Measurements from ENCODE around the gene NDP.

NDP gene

GRCh38 chrX:43963726-43964125, 9.5 kb downstream of the NDP start:
- no peak for TF ChIP-seq CTCF (IDR thresholded peaks at IDR 0.05; ENCODE audit: low read depth, low read length, missing control alignments)
- no peak for DNase-seq (ENCODE audit: extremely low read depth, low read depth)
- no peak overlapping the region for H3K4me3 ChIP-seq (replicated peaks; ENCODE audit: low read depth, low read length)

- no peak for DNase-seq (ENCODE audit: extremely low read depth, low read depth)
- no peak overlapping the region for H3K4me3 ChIP-seq (replicated peaks; ENCODE audit: low read depth, low read length)
- TF ChIP-seq CTCF (IDR thresholded peaks at IDR 0.05; ENCODE audit: low read depth, low read length, missing control alignments) = no peak
These were observed 10.6 kb downstream of the NDP start for GRCh38 chrX:43962636-43963035.

GRCh38 chrX:43961699-43962098, 11.5 kb downstream of the NDP start:
- DNase-seq (ENCODE audit: extremely low read depth, low read depth) = no peak
- no peak for TF ChIP-seq CTCF (IDR thresholded peaks at IDR 0.05; ENCODE audit: low read depth, low read length, missing control alignments)

GRCh38 chrX:43958529-43958928, 14.7 kb downstream of the NDP start:
- peak; percentile 48 for TF ChIP-seq CTCF (IDR thresholded peaks at IDR 0.05; ENCODE audit: low read depth, low read length, missing control alignments)
- no peak overlapping the region for H3K4me3 ChIP-seq (replicated peaks; ENCODE audit: low read depth, low read length)
- peak; percentile 49 for DNase-seq (ENCODE audit: extremely low read depth, low read depth)

More at GRCh38 chrX:43961699-43962098, 11.5 kb downstream of the NDP start:
- no peak overlapping the region for H3K4me3 ChIP-seq (replicated peaks; ENCODE audit: low read depth, low read length)

GRCh38 chrX:43956034-43956433, 17.2 kb downstream of the NDP start:
- no peak for TF ChIP-seq CTCF (IDR thresholded peaks at IDR 0.05; ENCODE audit: low read depth, low read length, missing control alignments)
- no peak overlapping the region for H3K4me3 ChIP-seq (replicated peaks; ENCODE audit: low read depth, low read length)
- no peak for DNase-seq (ENCODE audit: extremely low read depth, low read depth)

- no peak for DNase-seq (ENCODE audit: extremely low read depth, low read depth)
- H3K4me3 ChIP-seq (replicated peaks; ENCODE audit: low read depth, low read length) = no peak overlapping the region
- no peak for TF ChIP-seq CTCF (IDR thresholded peaks at IDR 0.05; ENCODE audit: low read depth, low read length, missing control alignments)
These were observed 20.0 kb downstream of the NDP start for GRCh38 chrX:43953218-43953617.

- TF ChIP-seq CTCF (IDR thresholded peaks at IDR 0.05; ENCODE audit: low read depth, low read length, missing control alignments) = no peak
- no peak overlapping the region for H3K4me3 ChIP-seq (replicated peaks; ENCODE audit: low read depth, low read length)
- DNase-seq (ENCODE audit: extremely low read depth, low read depth) = no peak
These were observed 23.5 kb downstream of the NDP start for GRCh38 chrX:43949669-43950068.
